ENCODE results near the gene ZC2HC1C. TPM values are rescaled to one million over a fixed set of nuclear protein-coding genes. Genes with fewer than 3 reads are reported as not detected.
A peak's percentile ranks its signal among the peaks of the same experiment; 100 is the strongest.

ZC2HC1C gene
- total and polyA plus RNA-seq, 4 donors = 2.7 to 7.6 (median 6.2) TPM

- Histone ChIP-seq H3K36me3 (ENCODE audit: control insufficient read depth in 4 of 4, insufficient read depth in 4 of 4, low read length in 4 of 4) (peaks cover 0 to 9% (median under 1%) of the 10 kb centered on the region in 4 donors), H3K4me1 (ENCODE audit: control insufficient read depth in 5 of 5, insufficient read depth in 5 of 5, low read length in 5 of 5) (peaks cover 4 to 21% (median 11%) of the 10 kb centered on the region in 5 donors), H3K9ac (ENCODE audit: insufficient read depth in 1 of 2, low read length in 2 of 2) (no peak overlapping the region), H3K27me3 (ENCODE audit: control insufficient read depth in 3 of 3, insufficient read depth in 3 of 3, low read length in 2 of 3) (no peaks in the 10 kb centered on the region), H3K27ac (ENCODE audit: low read depth in 1 of 2, low read length in 1 of 2) (peak overlapping the region in 1 of 2 donors; percentile 90), H3K4me3 (no peak overlapping the region), H3K9me3 (ENCODE audit: control insufficient read depth in 4 of 4, insufficient read depth in 3 of 4, low read length in 3 of 4) (no peaks in the 10 kb centered on the region)
- no peak for DNase-seq
- no peak for ATAC-seq (ENCODE audit: insufficient read depth, low FRiP score)
- no peak for TF ChIP-seq CTCF (IDR thresholded peaks at IDR 0.05; ENCODE audit: control extremely low read depth, extremely low read depth)
- 57 to 61% methylated on average over 10 of the region's 10 CpGs for WGBS, 2 donors
Measured at GRCh38 chr14:75127903-75128595, 58.6 kb downstream of the ZC2HC1C start.

DNA sequence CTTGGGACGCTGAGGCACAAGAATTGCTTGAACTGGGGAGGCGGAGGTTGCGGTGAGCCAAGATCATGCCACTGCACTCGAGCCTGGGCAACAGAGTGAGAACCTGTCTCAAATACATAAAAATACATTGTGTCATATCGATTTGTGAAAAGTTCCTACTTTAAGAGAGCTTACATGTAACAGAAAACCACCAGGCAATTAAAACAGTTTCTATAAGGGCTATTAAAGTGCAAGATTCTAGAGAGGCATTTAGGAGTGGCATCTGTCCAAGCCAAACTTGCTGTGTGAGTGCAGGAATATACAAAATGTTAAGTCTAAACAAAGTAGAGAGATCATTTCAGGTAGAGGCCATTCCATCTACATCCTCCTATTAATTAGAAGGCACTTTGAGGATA, 59.2 kb downstream of the ZC2HC1C start:
- Histone ChIP-seq H3K36me3 (ENCODE audit: control insufficient read depth in 4 of 4, insufficient read depth in 4 of 4, low read length in 4 of 4) (peaks cover 0 to 14% (median 3%) of the 10 kb centered on the region in 4 donors), H3K4me3 (no peak overlapping the region), H3K27me3 (ENCODE audit: control insufficient read depth in 3 of 3, insufficient read depth in 3 of 3, low read length in 2 of 3) (no peaks in the 10 kb centered on the region), H3K4me1 (ENCODE audit: control insufficient read depth in 5 of 5, insufficient read depth in 5 of 5, low read length in 5 of 5) (peaks cover 4 to 21% (median 11%) of the 10 kb centered on the region in 5 donors), H3K27ac (ENCODE audit: low read depth in 1 of 2, low read length in 1 of 2) (no peak overlapping the region), H3K9me3 (ENCODE audit: control insufficient read depth in 4 of 4, insufficient read depth in 3 of 4, low read length in 3 of 4) (no peaks in the 10 kb centered on the region), H3K9ac (ENCODE audit: insufficient read depth in 1 of 2, low read length in 2 of 2) (no peak overlapping the region)
- 85 to 88% methylated on average over 5 of the region's 5 CpGs for WGBS, 2 donors
- no peak for ATAC-seq (ENCODE audit: insufficient read depth, low FRiP score)
- no peak for DNase-seq
- TF ChIP-seq CTCF (IDR thresholded peaks at IDR 0.05; ENCODE audit: control extremely low read depth, extremely low read depth) = no peak

Small RNA genes lying within 50 kb of the gene (small RNA-seq; reads per million reads assigned to genes)
- gene HIF1AP1 (ENCODE audit: low replicate concordance) (not detected), gene RNU6-689P (ENCODE audit: low replicate concordance) (not detected)

Other genes with a start within 250 kb of the ZC2HC1C start
- under 1 TPM in 1 of 2 donors, not detected in 1; 0.09 TPM for gene PROX2, start 193.5 kb upstream of the ZC2HC1C start, total RNA-seq
- under 1 TPM in 1 of 2 donors, not detected in 1; 0.01 TPM for gene PROX2, start 193.5 kb upstream of the ZC2HC1C start, polyA plus RNA-seq
- gene DLST, start 187.7 kb upstream of the ZC2HC1C start, total RNA-seq = 10 to 100 TPM; 76.5 to 79.1 TPM
- gene DLST, start 187.7 kb upstream of the ZC2HC1C start, polyA plus RNA-seq = 10 to 100 TPM; 37.3 to 62.4 TPM
- 10 to 100 TPM in 1 of 2 donors, 1 to 10 TPM in 1; 2.2 to 13.0 TPM for gene RPS6KL1, start 146.4 kb upstream of the ZC2HC1C start, total RNA-seq
- gene RPS6KL1, start 146.4 kb upstream of the ZC2HC1C start, polyA plus RNA-seq = 1 to 10 TPM; 2.3 to 6.3 TPM
- 1 to 10 TPM; 4.9 to 8.7 TPM for gene PGF, start 114.0 kb upstream of the ZC2HC1C start, total RNA-seq
- 1 to 10 TPM; 3.0 to 10.0 TPM for gene PGF, start 114.0 kb upstream of the ZC2HC1C start, polyA plus RNA-seq
- gene EIF2B2, start 66.7 kb upstream of the ZC2HC1C start, total RNA-seq = 10 to 100 TPM; 34.7 to 35.4 TPM
- gene EIF2B2, start 66.7 kb upstream of the ZC2HC1C start, polyA plus RNA-seq = 10 to 100 TPM; 19.6 to 45.2 TPM
- 10 to 100 TPM; 21.7 to 60.6 TPM for gene MLH3, start 18.2 kb upstream of the ZC2HC1C start, total RNA-seq
- 10 to 100 TPM; 10.1 to 18.1 TPM for gene MLH3, start 18.2 kb upstream of the ZC2HC1C start, polyA plus RNA-seq
- gene ACYP1, start 5.6 kb upstream of the ZC2HC1C start, total RNA-seq = 10 to 100 TPM; 16.1 to 17.5 TPM
- 10 to 100 TPM; 11.6 to 35.5 TPM for gene ACYP1, start 5.6 kb upstream of the ZC2HC1C start, polyA plus RNA-seq
- gene NEK9, start 57.4 kb downstream of the ZC2HC1C start, total RNA-seq = 10 to 100 TPM; 74.1 to 76.3 TPM
- gene NEK9, start 57.4 kb downstream of the ZC2HC1C start, polyA plus RNA-seq = 10 to 100 TPM; 23.1 to 32.4 TPM
- 100 to 1,000 TPM; 217 to 398 TPM for gene TMED10, start 107.0 kb downstream of the ZC2HC1C start, total RNA-seq
- 100 to 1,000 TPM in 1 of 2 donors, 10 to 100 TPM in 1; 79.5 to 332 TPM for gene TMED10, start 107.0 kb downstream of the ZC2HC1C start, polyA plus RNA-seq
- gene FOS, start 209.2 kb downstream of the ZC2HC1C start, total RNA-seq = 100 to 1,000 TPM in 1 of 2 donors, 10 to 100 TPM in 1; 63.7 to 123 TPM
- 100 to 1,000 TPM; 139 to 879 TPM for gene FOS, start 209.2 kb downstream of the ZC2HC1C start, polyA plus RNA-seq

All from lung (tissue), 13 donors.